ENCODE data around the gene PALLD.

- TF ChIP-seq REST (tag by site-specific recombination; IDR thresholded peaks at IDR 0.05) (no peak), CTCF (tag by site-specific recombination; IDR thresholded peaks at IDR 0.05) (no peak), TCF7L2 (IDR thresholded peaks at IDR 0.05; ENCODE audit: borderline replicate concordance, low read depth, low read length) (no peak), ZNF121 (tag by site-specific recombination; IDR thresholded peaks at IDR 0.05) (no peak), ZNF704 (tag by site-specific recombination; IDR thresholded peaks at IDR 0.05) (no peak), ZNF2 (tag by site-specific recombination; IDR thresholded peaks at IDR 0.05) (no peak), ZNF214 (tag by site-specific recombination; IDR thresholded peaks at IDR 0.05; ENCODE audit: borderline replicate concordance) (no peak), FEZF1 (tag by site-specific recombination; IDR thresholded peaks at IDR 0.05) (no peak), ZNF133 (tag by site-specific recombination; IDR thresholded peaks at IDR 0.05) (no peak), PATZ1 (tag by site-specific recombination; IDR thresholded peaks at IDR 0.05) (no peak), ZNF623 (tag by site-specific recombination; IDR thresholded peaks at IDR 0.05) (no peak), ZNF561 (tag by site-specific recombination; IDR thresholded peaks at IDR 0.05; ENCODE audit: borderline replicate concordance) (no peak), ZNF777 (tag by site-specific recombination; IDR thresholded peaks at IDR 0.05; ENCODE audit: borderline replicate concordance) (no peak)
Measured at GRCh38 chr4:168839758-168840391, 343.0 kb downstream of the PALLD start.

All from HEK293 (cell line).